Caki2 (cell line): ENCODE results near the gene PGP. TPM values are rescaled to one million over a fixed set of nuclear protein-coding genes. Genes with fewer than 3 reads are reported as not detected.
A peak's percentile ranks its signal among the peaks of the same experiment; 100 is the strongest.

ENCODE experiments used
- DNase-seq: peaks from one replicate; pipeline ENCODE4 v3.0.0-alpha.2; 2015; ENCODE audit warnings: low read depth
- in situ Hi-C: cut with HindIII; loops from 2 replicates; pipeline ENCODE4 v1.10.0; 2016; ENCODE audit warnings: low sequenced_read_pairs, low pct_unique_long_range_greater_than_20kb, mixed read lengths
- total RNA-seq: library from RNA; depleted of rRNA; stranded (reverse); fragments of >200 nt; shearing (Covaris generic); gene quantifications from 2 replicates; pipeline ENCODE4 v1.2.3, GENCODE V29; 2014; ENCODE audit warnings: low replicate concordance

Gene PGP
- total RNA-seq, 1 experiment from 2014 or later, result 59.6 TPM

- DNase-seq, result no peak
- in situ Hi-C loops, result no loop called here
Observed at GRCh38 chr16:2177101-2177500, 37.5 kb downstream of the PGP start.

- in situ Hi-C loops, result no loop called here
- no peak for DNase-seq
Observed at GRCh38 chr16:2176047-2176446, 38.6 kb downstream of the PGP start.

- in situ Hi-C loops, result no loop called here
- no peak for DNase-seq
Observed at GRCh38 chr16:2175454-2175853, 39.2 kb downstream of the PGP start.

- DNase-seq, result no peak
- in situ Hi-C loops, result no loop called here
Observed at GRCh38 chr16:2174396-2175131, 40.1 kb downstream of the PGP start.

- no peak for DNase-seq
- in situ Hi-C loops, result no loop called here
Observed at GRCh38 chr16:2173916-2174315, 40.7 kb downstream of the PGP start.

GRCh38 chr16:2173366-2173765, 41.3 kb downstream of the PGP start:
- no peak for DNase-seq
- in situ Hi-C loops, result no loop called here

GRCh38 chr16:2172688-2173335, 41.8 kb downstream of the PGP start:
- DNase-seq, result no peak
- in situ Hi-C loops, result no loop called here

- in situ Hi-C loops, result no loop called here
- no peak for DNase-seq
Observed at GRCh38 chr16:2171601-2172178, 43.0 kb downstream of the PGP start.

- in situ Hi-C loops, result no loop called here
- DNase-seq, result no peak
Observed at GRCh38 chr16:2170587-2171435, 43.8 kb downstream of the PGP start.

GRCh38 chr16:2170080-2170479, 44.6 kb downstream of the PGP start:
- DNase-seq, result no peak
- in situ Hi-C loops, result no loop called here

- DNase-seq, result no peak
- in situ Hi-C loops, result no loop called here
Observed at GRCh38 chr16:2167068-2167638, 47.5 kb downstream of the PGP start.

GRCh38 chr16:2166263-2167067, 48.2 kb downstream of the PGP start:
- DNase-seq, result no peak
- in situ Hi-C loops, result no loop called here

- DNase-seq, result no peak
- in situ Hi-C loops, result no loop called here
Observed at GRCh38 chr16:2165861-2166260, 48.8 kb downstream of the PGP start.

- in situ Hi-C loops, result no loop called here
- DNase-seq, result peak; percentile 50
Observed at GRCh38 chr16:2163211-2163881, 51.3 kb downstream of the PGP start.

GRCh38 chr16:2162676-2163118, 51.9 kb downstream of the PGP start:
- in situ Hi-C loops, result no loop called here
- DNase-seq, result no peak

- in situ Hi-C loops, result no loop called here
- DNase-seq, result no peak
Observed at GRCh38 chr16:2161911-2162310, 52.7 kb downstream of the PGP start.
